Measurements from ENCODE around the gene TNIP3.
A peak's percentile ranks its signal among the peaks of the same experiment; 100 is the strongest.
"Not testable (repeated sequence)": the region's sequence is repeated elsewhere in the genome, so short reads cannot be mapped to it uniquely, and the experiment has no call there.

TNIP3 gene

DNA sequence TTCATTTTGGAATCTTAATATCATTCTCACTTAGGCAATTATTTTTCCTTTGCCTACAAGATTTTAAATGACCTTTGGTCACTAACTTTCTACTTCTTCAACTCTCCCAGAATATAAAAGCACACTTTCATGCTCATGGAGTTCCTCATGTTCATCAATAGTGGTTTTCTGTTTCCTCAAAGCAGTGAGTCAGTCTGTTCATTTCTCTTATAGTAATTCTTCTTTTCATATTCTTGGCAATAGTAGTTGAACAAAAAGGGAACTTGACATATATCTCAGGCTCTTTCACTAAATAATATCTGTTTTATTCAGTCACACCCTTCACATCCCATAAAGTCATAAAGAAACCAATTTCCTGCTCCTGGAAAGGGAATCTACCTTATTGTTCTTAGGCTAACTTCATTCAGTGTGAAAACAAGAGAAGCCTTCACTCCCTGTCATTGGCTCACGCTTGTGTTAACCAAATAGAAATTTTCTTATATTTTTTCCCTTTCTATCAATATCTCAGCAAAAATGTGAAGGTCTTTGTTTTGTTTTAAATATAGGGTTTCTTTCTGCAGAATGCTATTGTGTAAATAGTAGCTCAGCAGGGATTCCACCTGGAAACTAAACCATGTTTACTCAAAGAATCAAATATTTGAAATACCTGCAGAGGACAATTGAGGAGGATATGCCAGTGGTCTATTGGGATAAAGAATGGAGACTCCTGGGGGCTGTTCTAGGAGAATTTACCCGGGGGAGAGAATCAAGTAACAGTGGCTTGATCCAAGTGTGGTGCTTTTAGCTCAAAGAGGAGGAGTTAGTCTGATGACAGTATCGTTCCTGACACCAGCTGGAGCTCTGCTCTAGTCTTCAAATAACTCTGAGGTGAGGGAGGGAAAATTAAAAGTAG, 13.4 kb upstream of the TNIP3 start:
- DNase-seq, result no peak

DNA sequence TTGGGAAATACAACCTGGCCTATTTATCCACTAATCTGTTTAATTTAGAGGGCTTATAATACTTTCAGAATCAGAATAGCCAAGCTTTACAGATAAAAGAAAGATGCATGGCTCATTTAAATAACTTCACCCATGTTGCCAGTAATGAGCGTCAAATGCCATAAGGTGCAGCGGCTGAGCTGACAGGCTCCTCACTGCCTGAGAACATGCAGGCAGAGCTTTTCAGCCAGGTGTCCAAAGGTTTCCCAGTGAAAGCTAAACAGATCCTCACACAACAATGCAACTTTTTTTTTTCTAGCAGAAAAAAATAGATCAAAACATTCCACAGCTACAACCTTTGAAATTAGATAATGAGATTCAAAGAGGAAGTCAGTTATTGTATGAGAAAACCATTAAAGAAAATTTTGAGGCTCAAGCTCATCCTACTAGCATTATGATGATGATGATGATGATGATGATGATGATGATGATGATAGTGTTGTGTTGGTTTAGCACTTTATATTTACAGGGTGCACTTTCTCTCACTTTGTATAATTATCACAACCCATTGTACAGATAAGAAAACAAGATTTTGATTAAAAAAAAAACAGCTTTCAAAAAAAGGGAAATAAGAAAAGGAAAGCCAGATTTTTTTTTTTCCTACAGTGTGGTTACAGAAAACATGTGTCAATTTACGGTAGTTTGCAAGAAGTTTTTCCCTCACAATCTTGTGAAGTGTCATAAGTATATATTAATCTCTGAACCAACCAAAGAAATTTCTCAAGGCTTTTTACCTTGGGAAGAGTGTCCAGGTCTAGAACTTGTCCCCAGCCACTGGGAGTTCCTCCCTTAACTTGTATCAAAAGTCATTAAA, 12.2 kb upstream of the TNIP3 start:
- DNase-seq, result no peak

DNA sequence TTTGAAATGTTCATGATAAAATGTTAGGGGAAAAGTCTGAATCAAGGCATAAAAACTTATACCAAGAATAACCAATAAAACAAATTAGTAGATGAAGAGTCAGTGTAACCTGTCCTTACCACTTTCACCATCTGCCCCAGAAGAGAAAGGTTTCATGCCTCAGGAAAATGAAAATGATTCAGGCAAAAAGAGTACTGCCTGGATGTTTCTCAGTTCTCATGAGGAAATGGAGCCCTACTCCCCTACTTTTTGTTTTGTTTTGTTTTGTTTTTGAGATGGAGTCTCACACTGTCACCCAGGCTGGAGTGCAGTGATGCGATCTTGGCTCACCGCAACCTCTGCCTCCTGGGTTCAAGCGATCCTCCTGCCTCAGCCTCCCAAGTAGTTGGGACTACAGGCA, 7.4 kb upstream of the TNIP3 start:
- not testable (repeated sequence) for DNase-seq

DNA sequence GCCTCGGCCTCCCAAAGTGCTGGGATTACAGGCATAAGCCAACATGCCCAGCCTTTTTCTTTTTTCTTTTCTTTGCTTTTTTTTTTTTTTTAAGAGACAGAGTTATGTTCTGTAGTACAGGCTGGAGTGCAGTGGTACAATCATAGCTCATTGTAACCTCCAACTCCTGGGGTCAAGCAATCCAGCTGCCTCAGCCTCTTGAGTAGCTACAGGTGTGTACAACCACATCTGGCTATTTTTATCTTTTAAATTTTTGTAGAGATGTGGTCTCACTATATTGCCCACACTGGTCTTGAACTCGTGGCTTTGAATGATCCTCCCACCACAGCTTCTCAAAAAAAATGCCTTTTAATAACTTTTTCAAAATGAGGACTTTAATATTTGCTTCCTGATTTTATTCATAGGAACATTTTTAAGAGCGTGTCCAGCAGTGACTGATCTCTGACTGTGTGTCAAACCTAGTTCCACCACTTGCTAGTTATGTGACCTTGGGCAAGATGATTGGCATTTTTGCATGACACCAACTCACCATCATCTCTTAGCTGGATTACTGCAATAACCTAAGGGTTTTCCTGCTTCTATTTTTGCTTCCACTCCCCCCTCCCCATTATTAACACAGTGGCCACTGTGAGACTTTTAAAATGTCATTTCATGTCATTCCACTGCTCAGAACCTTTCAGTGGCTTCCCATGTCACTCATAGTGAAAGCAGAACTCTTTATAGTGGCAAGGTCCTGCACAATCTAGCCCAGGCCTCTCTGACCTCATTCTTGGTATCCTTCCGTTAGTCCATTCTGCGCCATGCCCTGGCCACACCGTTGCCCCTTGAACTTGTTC, 4.5 kb upstream of the TNIP3 start:
- peak in 3 of 56 donors; percentile 3 to 33 (median 4) for DNase-seq

DNA sequence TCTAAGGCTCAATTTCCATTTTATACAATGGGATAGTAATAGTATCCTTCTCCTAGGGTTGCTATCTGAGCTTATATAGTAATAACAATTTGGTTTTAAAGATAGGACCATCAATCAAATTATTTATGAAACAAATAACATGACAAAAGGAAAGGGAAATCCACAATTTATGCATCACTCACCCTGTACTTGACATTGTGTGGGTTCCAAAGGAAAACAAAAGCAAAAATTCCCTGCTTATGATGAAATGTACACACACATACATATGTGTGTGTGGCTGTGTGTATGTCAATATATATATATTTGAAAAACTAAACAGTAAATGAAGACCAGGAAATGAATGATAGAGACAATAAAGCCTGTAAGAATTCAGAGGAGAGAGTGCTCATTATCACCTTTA, 2.9 kb upstream of the TNIP3 start:
- DNase-seq, result no peak

DNA sequence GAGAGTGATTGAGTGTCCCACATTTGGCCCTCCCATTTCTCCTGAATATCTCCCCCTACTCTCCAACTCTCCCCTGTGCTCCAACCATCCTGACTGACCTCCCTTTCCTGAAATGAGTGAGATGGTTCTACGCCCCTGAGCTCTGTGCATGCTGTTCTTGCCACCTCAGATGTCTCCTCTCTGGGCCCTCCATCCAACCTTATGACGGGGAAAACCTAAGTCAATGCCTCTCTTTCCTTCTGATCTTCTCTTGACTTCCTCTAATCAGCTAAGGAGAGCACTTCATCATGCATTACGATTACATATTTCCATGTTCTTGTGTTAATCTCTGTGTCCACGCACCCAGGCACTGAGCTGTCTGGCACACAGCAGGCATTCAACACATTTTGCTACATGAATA, 1.1 kb upstream of the TNIP3 start:
- DNase-seq, result no peak

DNA sequence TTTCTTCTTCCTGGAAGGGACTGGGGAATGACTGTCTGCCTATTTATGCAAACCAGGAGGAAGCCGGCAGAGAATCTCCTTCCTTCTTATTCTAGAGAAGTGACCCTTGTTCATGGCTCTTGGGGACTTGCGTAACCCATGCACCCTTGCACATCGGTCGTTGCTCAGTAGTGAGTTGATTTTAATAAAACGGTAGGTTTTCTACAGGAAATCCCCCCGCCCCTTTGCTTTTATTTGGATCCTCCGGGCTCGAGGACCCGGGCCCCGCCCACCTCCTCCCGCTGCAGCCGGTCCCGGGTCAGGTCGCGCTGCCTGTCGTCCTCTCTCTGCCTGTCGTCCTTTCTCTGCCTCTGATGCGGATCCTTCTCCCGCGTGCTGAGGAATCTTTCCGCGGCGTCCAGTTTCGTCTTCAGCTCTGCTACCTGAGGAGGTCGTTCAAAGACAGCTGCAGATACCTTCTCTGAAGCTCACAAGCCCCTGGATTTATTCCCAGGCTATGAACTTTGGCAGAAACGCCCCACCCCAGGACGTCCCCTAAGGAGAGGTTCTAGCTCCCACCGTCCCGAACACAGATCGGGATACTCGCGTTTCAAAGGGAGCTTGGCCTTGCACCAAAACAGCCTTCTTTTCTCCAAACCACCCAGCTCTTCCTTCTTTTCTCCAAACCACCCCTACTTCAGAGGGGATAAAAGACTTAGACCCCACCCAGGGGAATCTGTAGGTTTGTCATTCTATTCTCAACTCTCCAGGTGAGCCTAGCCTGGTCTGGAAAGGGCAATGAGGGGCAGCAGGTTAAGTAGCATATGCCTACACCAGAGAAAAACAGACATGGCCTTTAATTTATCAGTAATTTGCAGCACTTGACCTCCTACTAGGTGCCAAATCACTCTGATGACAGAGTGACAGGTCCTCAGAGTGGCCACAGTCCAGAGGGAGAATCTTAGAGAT, 7.0 kb downstream of the TNIP3 start:
- peak in 6 of 56 donors; percentile 0 to 13 (median 4) for DNase-seq

DNA sequence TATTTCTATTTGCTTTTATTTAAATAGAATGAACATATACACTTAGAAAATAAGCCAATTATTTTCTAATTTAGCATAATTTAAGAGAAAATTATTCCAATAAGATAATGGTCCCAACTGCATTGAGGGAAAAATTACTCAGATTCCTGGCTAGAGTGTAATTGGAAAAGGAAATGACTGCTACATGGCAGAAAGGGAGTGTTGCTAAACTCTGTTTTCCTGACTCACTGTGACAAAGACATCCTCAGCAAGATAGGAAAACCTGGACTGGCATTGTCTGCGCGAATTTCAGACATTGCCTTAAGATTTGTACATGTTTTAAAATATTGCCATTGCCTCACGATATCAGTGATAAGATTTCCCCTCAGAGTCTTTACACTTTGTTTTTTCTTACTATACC, 8.2 kb downstream of the TNIP3 start:
- DNase-seq, result no peak

DNA sequence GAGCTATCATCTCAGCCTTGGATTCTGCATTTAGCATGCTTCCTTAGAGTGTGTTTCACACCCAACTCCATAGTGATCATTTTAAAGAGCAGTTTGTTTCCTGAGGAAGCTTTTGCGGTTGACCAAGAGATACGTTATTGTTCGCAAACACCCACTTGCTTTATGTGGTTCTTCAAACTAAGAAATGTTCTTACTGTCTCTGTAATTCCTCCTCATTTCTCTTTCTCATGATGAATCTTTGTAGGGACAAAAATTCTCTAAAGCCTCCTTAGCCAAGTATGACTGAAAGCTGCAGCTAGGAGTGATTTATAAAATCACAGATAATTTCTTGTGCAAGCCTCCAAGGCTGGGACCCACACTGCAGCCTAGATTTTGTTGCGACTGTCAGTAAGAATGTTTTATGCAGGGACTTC, 10.0 kb downstream of the TNIP3 start:
- DNase-seq, result no peak

DNA sequence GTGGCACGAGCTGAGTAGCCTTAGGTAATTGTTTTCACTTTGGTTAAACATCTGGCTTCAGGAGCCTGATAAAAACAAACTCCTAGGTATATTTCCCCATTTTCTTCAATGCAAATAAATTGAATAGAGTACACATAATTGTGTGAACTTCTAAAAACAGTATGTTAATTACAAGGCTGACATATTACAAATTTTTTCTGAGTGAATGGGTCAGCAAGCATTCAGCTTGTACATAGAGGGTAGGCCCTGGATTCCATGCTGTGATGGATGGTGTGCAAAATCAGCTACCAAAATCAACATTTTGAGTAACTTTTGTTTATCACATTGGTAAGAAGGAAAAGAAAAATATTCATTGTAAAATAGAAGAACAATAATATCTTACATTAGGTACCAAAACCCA, 12.2 kb downstream of the TNIP3 start:
- DNase-seq, result no peak

DNA sequence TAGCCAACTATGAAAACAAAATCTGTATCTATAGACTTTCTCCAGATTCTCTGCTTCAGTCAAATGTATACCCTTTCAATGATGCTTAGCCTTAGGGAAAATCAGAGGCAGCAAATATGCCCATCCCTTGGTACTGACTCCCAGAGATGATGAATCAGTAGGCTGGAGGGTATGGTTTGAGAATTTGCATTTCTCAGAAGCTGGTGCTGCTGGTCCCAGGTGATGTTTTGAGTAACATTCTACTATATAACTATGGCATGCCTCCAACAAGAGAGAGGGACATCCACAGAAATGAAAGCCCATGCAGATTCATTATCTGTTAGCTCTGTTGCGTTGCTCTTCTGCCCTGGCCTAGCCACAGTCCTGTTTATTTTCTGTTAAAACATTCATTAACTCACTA, 13.6 kb downstream of the TNIP3 start:
- DNase-seq, result no peak

DNA sequence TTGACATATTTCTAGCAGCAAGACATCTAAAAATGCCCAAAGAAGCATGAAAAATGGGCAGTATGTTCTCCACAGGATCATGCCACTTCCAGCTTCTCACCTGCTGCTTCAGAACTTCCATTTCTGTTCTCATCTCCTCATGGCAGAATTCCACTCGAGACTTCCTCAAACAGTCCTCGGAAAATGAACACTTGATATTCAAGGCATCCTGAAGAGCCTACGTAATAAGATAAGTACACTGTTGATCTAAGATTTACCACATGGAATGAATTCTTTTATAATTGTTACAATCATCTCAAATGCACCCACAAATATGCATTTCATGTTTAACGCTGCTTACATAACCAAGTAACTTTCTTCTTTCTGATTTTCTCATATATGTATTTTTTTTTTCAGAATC, 14.1 kb downstream of the TNIP3 start:
- no peak for DNase-seq

DNA sequence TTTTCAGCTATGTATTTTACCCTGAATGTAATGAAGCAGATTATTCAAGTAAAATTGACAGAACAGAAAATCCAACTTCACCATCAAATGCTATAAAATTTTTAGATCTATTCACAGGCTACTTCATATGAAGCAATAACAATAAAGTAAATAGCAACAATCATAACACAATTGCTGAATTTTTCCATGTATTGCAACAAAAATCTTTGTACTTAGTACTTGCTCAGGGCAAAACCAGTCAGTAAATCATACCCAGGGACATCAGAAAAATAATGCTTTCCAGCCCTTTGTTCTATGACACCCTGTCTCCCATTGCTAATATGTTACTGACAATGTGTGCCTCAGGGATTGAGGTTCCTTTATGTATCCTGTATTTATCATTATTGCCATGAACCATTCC, 15.5 kb downstream of the TNIP3 start:
- DNase-seq, result no peak

DNA sequence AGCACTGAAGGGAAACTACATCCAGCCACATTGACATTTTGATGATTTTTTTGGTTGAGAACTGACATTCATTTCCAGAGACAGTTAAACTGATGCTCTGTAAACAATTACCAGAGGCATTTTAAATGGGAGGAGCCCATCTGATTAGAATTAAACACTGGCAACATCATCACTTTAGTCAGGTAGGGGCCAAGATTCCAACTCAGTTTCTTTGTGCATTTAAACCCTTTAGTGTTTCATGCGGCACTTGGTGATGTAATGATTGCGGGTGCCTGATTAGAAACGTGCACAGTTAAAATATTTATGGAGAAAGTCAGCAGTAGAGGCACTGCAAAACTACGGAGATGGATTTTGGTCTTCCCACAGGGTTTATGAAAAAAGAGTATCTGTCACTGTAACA, 16.1 kb downstream of the TNIP3 start:
- no peak for DNase-seq

DNA sequence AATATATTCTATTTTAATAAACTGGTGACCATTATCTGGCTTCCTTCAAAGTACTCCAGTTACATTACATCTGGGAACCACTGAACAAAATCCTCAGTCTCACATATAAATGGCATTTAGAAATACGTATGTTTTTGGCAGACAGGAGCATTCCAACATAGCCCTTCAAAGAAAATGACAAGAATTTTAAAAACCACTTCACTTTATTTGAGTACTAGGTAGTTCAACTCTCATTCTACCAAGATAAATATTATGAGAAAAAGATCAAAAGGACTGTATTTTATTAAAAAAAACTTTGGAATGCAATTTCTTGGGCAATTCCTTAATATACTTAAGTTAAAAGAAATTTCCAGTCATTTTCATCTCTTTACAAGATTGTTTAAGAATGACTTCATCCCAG, 17.6 kb downstream of the TNIP3 start:
- DNase-seq, result no peak

DNA sequence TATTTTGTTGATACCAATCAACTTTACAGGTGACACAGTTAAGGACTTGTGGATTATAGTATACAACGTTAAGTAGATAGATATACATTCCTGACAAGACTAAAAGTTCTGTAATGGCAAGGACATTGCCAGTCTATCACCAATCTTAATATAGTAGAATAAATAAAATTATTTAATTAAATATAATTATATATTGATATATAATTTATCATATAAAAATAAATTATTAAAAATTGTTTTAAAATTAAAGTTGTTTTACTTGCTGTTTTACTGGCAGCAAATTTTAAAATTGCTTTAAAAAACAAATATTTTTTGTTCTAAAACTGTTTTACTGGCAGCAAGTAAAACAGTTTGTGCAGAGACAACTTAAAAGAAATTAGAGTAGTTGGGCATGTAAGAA, 18.7 kb downstream of the TNIP3 start:
- DNase-seq, result no peak

DNA sequence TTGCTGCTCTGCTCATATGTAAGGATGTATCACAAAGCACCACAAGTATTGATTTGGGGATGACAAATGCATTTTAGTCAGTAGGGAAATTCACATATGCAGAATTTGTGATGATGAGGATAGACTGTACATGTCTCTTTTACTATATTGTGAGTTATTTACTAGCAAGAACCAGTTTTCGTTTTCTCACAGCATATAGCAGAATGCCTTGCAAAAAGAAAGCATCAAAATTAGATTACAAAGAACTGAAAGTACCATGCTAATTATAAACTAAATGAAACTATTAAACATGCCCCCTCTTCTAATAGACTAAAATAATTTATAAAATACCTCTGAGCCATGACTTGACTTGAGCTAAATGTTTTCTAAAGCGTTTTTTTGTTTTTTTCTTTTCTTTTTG, 20.1 kb downstream of the TNIP3 start:
- DNase-seq, result no peak

DNA sequence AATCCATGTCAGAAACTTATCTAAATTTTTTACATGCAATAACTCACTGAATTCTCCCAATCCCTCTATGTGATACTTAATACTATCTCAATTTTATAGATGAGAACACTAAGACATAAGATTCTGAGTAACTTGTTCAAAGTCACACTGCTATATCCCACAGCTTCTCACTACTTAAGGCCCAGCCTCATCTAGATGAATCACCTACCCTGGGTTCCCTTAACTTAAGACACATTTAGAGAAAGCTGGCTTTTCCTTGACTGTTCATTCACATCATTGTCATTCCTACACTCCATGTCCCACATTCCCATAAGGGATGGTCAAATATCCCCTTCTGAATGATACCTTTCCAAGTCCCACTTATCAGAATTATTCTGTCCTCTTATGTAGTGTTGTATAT, 21.0 kb downstream of the TNIP3 start:
- DNase-seq, result no peak

DNA sequence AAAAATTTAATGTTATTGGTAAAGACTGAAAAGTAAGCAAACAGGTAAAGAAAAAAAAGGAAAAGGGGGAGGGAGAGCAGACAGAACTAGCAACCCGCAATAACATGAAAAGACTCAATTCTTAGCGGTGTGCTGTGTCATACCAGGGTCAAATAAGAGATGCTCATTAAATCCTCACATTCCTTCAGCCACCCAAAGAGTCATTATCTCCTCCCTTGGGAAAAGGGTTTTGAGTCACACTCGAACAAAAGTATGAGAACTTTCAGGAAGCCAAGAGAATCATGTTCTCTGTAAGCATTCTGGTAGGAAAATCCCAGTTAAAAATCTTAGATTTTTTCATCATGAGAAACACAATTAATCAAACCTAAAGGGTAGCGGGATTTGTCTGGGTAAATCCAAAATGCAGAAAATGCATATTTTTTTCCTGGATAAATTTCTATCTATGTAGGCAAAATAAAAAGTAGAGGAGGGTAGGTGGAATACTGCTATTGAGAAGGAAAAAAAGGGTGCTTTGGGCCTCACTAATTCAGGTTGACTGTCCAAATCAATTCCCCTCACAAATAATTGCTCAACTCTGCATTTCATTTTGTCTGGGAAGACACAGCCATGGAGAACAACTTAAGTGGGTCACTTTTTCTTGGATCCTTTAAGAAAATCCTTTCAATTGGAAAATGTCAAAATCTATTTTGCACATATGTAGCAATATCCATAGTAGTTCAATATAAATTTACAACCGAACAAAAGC, 23.2 kb downstream of the TNIP3 start:
- no peak for DNase-seq

Measured in amygdala (tissue), 56 donors.